Loucy (cell line): ENCODE measurements around the gene ECEL1.
A peak's percentile ranks its signal among the peaks of the same experiment; 100 is the strongest.

Experiments used
- H2AFZ ChIP-seq: fragments of 200-600 bp; sonication (generic); 2 replicates; pipeline ENCODE4 v1.6.0; 2016; ENCODE audit warnings: antibody characterized with exemption, mild to moderate bottlenecking, low read length, moderate library complexity
- H3F3A ChIP-seq: fragments of 200-600 bp; 2 replicates; pipeline ENCODE4 v1.6.0; 2016; ENCODE audit warnings: antibody characterized with exemption, low read depth, mild to moderate bottlenecking
- H3K27me3 ChIP-seq: fragments of 200-600 bp; sonication (generic); 2 replicates; pipeline ENCODE4 v1.6.1; 2014; ENCODE audit warnings: low read length, mild to moderate bottlenecking; ENCODE audit not compliant: insufficient read depth, poor library complexity, severe bottlenecking
- H3K36me3 ChIP-seq: fragments of 200-600 bp; sonication (generic); 2 replicates; pipeline ENCODE4 v1.6.1; 2016; ENCODE audit warnings: low read length; ENCODE audit not compliant: insufficient read depth
- H3K4me1 ChIP-seq: fragments of 200-600 bp; sonication (generic); 2 replicates; pipeline ENCODE4 v1.5.1; 2014; ENCODE audit warnings: low read length, mild to moderate bottlenecking; ENCODE audit not compliant: insufficient read depth, poor library complexity, severe bottlenecking
- H3K4me2 ChIP-seq: fragments of 200-600 bp; sonication (generic); 2 replicates; pipeline ENCODE4 v1.6.0; 2014; ENCODE audit warnings: antibody characterized with exemption, low read length, low read depth, mild to moderate bottlenecking; ENCODE audit not compliant: poor library complexity, severe bottlenecking
- H3K4me3 ChIP-seq: fragments of 200-600 bp; sonication (generic); 2 replicates; pipeline ENCODE4 v1.5.1; 2014; ENCODE audit warnings: low read length, mild to moderate bottlenecking, mixed read lengths; ENCODE audit not compliant: poor library complexity, severe bottlenecking
- H3K79me2 ChIP-seq: fragments of 200-600 bp; sonication (generic); 2 replicates; pipeline ENCODE4 v1.6.1; 2014; ENCODE audit warnings: low read length; ENCODE audit not compliant: insufficient read depth
- H3K9ac ChIP-seq: fragments of 200-600 bp; sonication (generic); 2 replicates; pipeline ENCODE4 v1.6.0; 2014; ENCODE audit warnings: mild to moderate bottlenecking, low read depth, low read length, moderate library complexity; ENCODE audit not compliant: poor library complexity, severe bottlenecking
- H3K9me2 ChIP-seq: fragments of 200-600 bp; sonication (generic); replicated peaks from 2 replicates; pipeline ENCODE4 v1.6.1; 2016; ENCODE audit warnings: low read depth, low read length, mixed read lengths
- H3K9me3 ChIP-seq: fragments of 200-600 bp; sonication (generic); 2 replicates; pipeline ENCODE4 v1.6.1; 2014; ENCODE audit warnings: mild to moderate bottlenecking, antibody characterized with exemption, low read length, low read depth; ENCODE audit not compliant: insufficient read depth
- H4K20me1 ChIP-seq: fragments of 200-600 bp; sonication (generic); 2 replicates; pipeline ENCODE4 v1.6.0; 2014; ENCODE audit warnings: antibody characterized with exemption, low read length, mild to moderate bottlenecking; ENCODE audit not compliant: insufficient read depth, poor library complexity, severe bottlenecking
- EZH2phosphoT487 ChIP-seq: fragments of 200-600 bp; IDR thresholded peaks from 2 replicates; pipeline ENCODE4 v1.6.1; 2018; ENCODE audit warnings: antibody characterized with exemption, mild to moderate bottlenecking, moderate library complexity, borderline replicate concordance
- TF ChIP-seq, protein P1 (sequence below): fragments of 200-600 bp; sonication (generic); conservative IDR thresholded peaks from 2 replicates; pipeline ENCODE4 v1.5.1; 2014; ENCODE audit warnings: mild to moderate bottlenecking, antibody characterized with exemption, low read length

ECEL1 gene

DNA sequence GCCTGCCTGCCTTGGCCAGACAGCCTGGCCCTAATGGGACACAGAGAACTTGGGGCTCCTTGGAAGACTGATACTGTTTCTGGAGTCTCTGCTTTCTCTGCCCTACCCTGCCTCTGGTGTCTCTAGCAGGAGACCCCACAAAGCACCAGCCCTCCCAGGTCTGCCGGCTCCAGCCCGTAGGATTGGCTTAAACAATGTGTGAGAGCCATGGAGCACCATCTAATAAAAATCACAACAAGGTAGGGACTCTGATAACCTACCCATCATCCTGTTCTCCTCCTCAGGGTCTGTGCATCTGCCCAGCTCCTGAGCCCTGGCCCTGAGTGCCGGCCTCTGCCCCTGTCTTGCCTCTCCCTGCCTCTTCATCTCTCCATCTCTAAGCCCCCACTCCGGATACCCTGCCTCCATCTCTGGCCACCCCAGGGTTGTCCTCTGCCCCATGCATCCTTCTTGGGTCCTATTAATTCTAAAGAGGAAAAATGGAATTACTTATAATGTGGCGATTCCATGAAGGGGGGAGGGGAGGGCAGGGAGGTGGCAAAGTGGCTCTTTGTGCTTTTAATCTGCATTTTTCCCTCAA lies 1.2 kb upstream of the ECEL1 start:
- peaks cover 10% of the 10 kb centered on the region for H3K27me3 ChIP-seq

DNA sequence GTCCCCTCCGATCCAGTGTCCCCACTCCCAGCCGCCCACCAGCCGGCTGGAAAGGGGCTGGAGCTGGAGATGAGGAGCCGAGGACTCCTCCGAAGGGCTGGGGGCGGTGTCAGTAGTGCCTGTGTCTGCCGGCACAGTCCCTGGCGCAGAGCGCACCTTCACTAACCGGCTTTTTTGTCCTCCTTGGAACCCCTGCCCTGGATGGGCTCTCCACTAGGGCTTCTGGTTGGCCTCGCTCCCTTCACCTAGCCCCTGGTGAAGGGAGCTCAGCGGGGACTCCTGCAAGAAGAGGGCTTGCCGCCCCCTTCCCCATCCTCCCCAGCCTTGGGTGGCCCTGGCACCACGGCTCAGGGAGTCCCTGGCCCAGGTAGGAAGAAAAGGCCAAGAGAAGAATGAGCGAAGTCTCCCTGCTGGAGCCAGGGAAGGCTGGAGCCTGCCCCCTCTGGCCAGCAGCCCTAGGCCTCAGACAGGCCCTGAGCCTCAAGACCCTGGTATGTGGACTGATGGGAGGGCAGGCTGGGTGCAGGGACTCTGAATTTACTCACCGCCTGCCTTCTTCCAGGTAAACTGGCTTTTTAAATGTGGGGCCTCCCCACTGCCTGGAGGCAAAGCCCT lies 570 bp upstream of the ECEL1 start:
- H3K9ac ChIP-seq, result no peak overlapping the region
- H3K4me3 ChIP-seq, result no peak overlapping the region
- H3K27me3 ChIP-seq, result peaks cover 10% of the 10 kb centered on the region

More for the DNA sequence above, 1.2 kb upstream of the ECEL1 start:
- Histone ChIP-seq H3F3A (no peaks in the 10 kb centered on the region), H3K79me2 (no peaks in the 10 kb centered on the region), H3K9me2 (no peaks in the 10 kb centered on the region), H2AFZ (no peak overlapping the region), H3K4me1 (no peaks in the 10 kb centered on the region), H3K9me3 (no peaks in the 10 kb centered on the region), H3K9ac (no peak overlapping the region), H3K4me3 (no peak overlapping the region), H3K36me3 (no peaks in the 10 kb centered on the region), H3K4me2 (no peak overlapping the region), H4K20me1 (no peaks in the 10 kb centered on the region)
- TF ChIP-seq, protein P1, sequence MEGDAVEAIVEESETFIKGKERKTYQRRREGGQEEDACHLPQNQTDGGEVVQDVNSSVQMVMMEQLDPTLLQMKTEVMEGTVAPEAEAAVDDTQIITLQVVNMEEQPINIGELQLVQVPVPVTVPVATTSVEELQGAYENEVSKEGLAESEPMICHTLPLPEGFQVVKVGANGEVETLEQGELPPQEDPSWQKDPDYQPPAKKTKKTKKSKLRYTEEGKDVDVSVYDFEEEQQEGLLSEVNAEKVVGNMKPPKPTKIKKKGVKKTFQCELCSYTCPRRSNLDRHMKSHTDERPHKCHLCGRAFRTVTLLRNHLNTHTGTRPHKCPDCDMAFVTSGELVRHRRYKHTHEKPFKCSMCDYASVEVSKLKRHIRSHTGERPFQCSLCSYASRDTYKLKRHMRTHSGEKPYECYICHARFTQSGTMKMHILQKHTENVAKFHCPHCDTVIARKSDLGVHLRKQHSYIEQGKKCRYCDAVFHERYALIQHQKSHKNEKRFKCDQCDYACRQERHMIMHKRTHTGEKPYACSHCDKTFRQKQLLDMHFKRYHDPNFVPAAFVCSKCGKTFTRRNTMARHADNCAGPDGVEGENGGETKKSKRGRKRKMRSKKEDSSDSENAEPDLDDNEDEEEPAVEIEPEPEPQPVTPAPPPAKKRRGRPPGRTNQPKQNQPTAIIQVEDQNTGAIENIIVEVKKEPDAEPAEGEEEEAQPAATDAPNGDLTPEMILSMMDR, result no peak
- TF ChIP-seq EZH2phosphoT487, result no peak

DNA sequence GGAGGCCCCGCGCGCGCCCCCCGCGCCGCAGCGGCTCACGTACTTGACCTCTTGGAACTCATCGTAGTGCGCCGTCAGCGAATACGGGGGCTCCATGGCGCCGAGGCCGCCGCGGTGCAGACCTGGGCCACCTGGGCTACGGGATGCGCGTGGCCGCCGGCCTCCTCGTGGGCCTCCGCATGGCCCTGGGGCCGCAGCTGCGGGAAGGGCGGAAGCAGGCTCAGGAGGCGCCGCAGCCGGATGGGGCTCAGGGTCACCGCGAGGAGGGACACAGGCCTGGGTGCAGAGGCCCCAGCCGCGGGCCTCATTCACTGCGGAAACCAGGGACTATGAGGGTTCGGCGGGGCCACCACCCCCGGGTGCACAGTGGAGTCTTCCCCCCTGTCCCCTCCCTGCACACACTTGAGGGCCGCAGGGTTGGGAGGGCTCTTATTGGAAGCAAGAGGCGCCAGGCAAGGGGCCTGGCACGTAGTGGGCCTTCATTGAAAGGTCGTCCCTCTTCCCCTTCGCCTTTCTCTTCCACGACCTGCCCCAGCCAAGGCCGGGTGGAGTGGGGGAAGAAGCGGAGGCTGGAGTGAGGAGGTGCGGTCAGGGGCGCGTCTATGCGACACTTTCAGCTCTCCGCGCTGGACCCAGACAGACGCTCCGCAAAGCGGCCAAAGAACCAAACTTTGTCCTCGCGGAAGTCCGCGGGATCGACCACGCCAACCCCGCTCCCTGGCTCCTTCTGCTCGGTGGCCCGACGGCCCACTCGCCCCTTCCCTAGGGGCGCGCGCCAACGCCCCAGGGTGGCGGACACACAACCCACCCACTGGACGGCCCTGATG lies 863 bp downstream of the ECEL1 start:
- TF ChIP-seq, protein P1, result no peak
- no peak for TF ChIP-seq EZH2phosphoT487
- Histone ChIP-seq H3K79me2 (no peaks in the 10 kb centered on the region), H3K9me3 (no peaks in the 10 kb centered on the region), H2AFZ (no peak overlapping the region), H3K36me3 (no peaks in the 10 kb centered on the region), H4K20me1 (no peaks in the 10 kb centered on the region), H3K4me1 (no peaks in the 10 kb centered on the region), H3K4me2 (peak overlapping the region; percentile 58), H3F3A (no peaks in the 10 kb centered on the region), H3K27me3 (peaks cover 10% of the 10 kb centered on the region), H3K9ac (no peak overlapping the region), H3K9me2 (no peaks in the 10 kb centered on the region), H3K4me3 (peak overlapping the region; percentile 52)

More for the DNA sequence above, 570 bp upstream of the ECEL1 start:
- no peaks in the 10 kb centered on the region for H3K9me2 ChIP-seq
- H3K9me3 ChIP-seq, result no peaks in the 10 kb centered on the region
- peak overlapping the region; percentile 23 for H3K4me2 ChIP-seq
- no peak for TF ChIP-seq EZH2phosphoT487
- TF ChIP-seq, protein P1, result no peak; the same call in 1 of the 2 replicates
- no peak overlapping the region for H2AFZ ChIP-seq
- H3F3A ChIP-seq, result no peaks in the 10 kb centered on the region
- H3K79me2 ChIP-seq, result no peaks in the 10 kb centered on the region
- H4K20me1 ChIP-seq, result no peaks in the 10 kb centered on the region
- no peaks in the 10 kb centered on the region for H3K36me3 ChIP-seq
- H3K4me1 ChIP-seq, result no peaks in the 10 kb centered on the region
